HEK293 (cell line): ENCODE data around the gene CISH.

Source experiments
- CTCF ChIA-PET: fragments of 350-600 bp; formaldehyde crosslinking; extraction: SDS; loops from one replicate; lab custom pipeline; 2021; ENCODE audit warnings: antibody characterized with exemption; lab: Yijun Ruan, JAX
- POLR2A ChIA-PET: fragments of 300-600 bp; formaldehyde crosslinking; extraction: SDS; loops from one replicate; lab custom pipeline; 2020; ENCODE audit warnings: antibody characterized with exemption, inconsistent platforms; lab: Yijun Ruan, JAX
- H3K27ac ChIP-seq: fragments of 200-500 bp; sonication (Bioruptor generic); 2 replicates; pipeline ENCODE4 v1.5.1; 2014; ENCODE audit warnings: low read depth, low read length, control low read depth, inconsistent platforms; ENCODE audit errors: extremely low read depth
- H3K36me3 ChIP-seq, 2 experiments: fragments of 200-500 bp in 1 of 2; sonication (Bioruptor generic) in 1 of 2; 1 replicate in 1 of 2; 2 replicates in 1 of 2; pipeline ENCODE4 v1.5.1; 2014 to 2017; ENCODE audit warnings: inconsistent platforms in 2 of 2, low read length in 2 of 2; ENCODE audit not compliant: control insufficient read depth in 2 of 2, insufficient read depth in 1 of 2
- H3K4me1 ChIP-seq: fragments of 200-500 bp; sonication (Bioruptor generic); 2 replicates; pipeline ENCODE4 v1.5.1; 2014; ENCODE audit warnings: mild to moderate bottlenecking, low read length, inconsistent platforms; ENCODE audit not compliant: control insufficient read depth, insufficient read depth
- H3K4me3 ChIP-seq: 2 replicates; pipeline ENCODE4 v1.5.1; 2011; ENCODE audit warnings: low read depth, mild to moderate bottlenecking, control low read depth, low read length, moderate library complexity
- H3K9me3 ChIP-seq: fragments of 200-500 bp; sonication (Bioruptor generic); 2 replicates; pipeline ENCODE4 v1.5.1; 2014; ENCODE audit warnings: low read depth, low read length, inconsistent platforms; ENCODE audit not compliant: control insufficient read depth, insufficient read depth
- GLIS1 ChIP-seq: fragments of 450-650 bp; formaldehyde crosslinking; IDR thresholded peaks from 2 replicates; pipeline ENCODE4 v1.5.1; 2016; ENCODE audit warnings: missing biosample characterization, missing genetic modification characterization
- GLIS2 ChIP-seq: fragments of 450-650 bp; formaldehyde crosslinking; IDR thresholded peaks from 2 replicates; pipeline ENCODE4 v1.5.1; 2016; ENCODE audit warnings: missing biosample characterization, missing genetic modification characterization
- IKZF3 ChIP-seq: fragments of 450-650 bp; IDR thresholded peaks from 2 replicates; pipeline ENCODE4 v1.5.0; 2018; ENCODE audit warnings: missing biosample characterization, mild to moderate bottlenecking, missing genetic modification characterization, moderate library complexity
- KLF8 ChIP-seq: fragments of 450-650 bp; formaldehyde crosslinking; IDR thresholded peaks from 2 replicates; pipeline ENCODE4 v1.5.1; 2016; ENCODE audit warnings: missing biosample characterization, missing genetic modification characterization
- SETDB1 ChIP-seq: IDR thresholded peaks from one replicate; pipeline ENCODE4 v1.6.1; 2017; ENCODE audit warnings: mild to moderate bottlenecking, low read length, moderate library complexity, mixed read lengths; ENCODE audit not compliant: insufficient read length
- YY1 ChIP-seq: fragments of 450-650 bp; formaldehyde crosslinking; IDR thresholded peaks from 2 replicates; pipeline ENCODE4 v1.5.1; 2018; ENCODE audit warnings: missing biosample characterization, missing genetic modification characterization
- ZBTB1 ChIP-seq: fragments of 450-650 bp; formaldehyde crosslinking; IDR thresholded peaks from 2 replicates; pipeline ENCODE4 v1.5.1; 2016; ENCODE audit warnings: missing biosample characterization, missing genetic modification characterization
- ZBTB17 ChIP-seq: fragments of 450-650 bp; formaldehyde crosslinking; IDR thresholded peaks from 2 replicates; pipeline ENCODE4 v1.5.1; 2016; ENCODE audit warnings: missing biosample characterization, missing genetic modification characterization
- ZBTB49 ChIP-seq: fragments of 450-650 bp; formaldehyde crosslinking; IDR thresholded peaks from 2 replicates; pipeline ENCODE4 v1.5.1; 2016; ENCODE audit warnings: missing biosample characterization, missing genetic modification characterization, low read depth
- ZFP41 ChIP-seq: fragments of 450-650 bp; formaldehyde crosslinking; IDR thresholded peaks from 2 replicates; pipeline ENCODE4 v1.5.1; 2016; ENCODE audit warnings: missing biosample characterization, missing genetic modification characterization, borderline replicate concordance
- ZNF132 ChIP-seq: fragments of 450-650 bp; formaldehyde crosslinking; IDR thresholded peaks from 2 replicates; pipeline ENCODE4 v1.5.1; 2017; ENCODE audit warnings: missing biosample characterization, missing genetic modification characterization, borderline replicate concordance
- ZNF146 ChIP-seq: fragments of 450-650 bp; formaldehyde crosslinking; IDR thresholded peaks from 2 replicates; pipeline ENCODE4 v1.5.1; 2016; ENCODE audit warnings: missing biosample characterization, missing genetic modification characterization
- ZNF174 ChIP-seq: fragments of 450-650 bp; formaldehyde crosslinking; IDR thresholded peaks from 2 replicates; pipeline ENCODE4 v1.5.0; 2017; ENCODE audit warnings: missing biosample characterization, mild to moderate bottlenecking, missing genetic modification characterization
- ZNF23 ChIP-seq: fragments of 450-650 bp; formaldehyde crosslinking; IDR thresholded peaks from 2 replicates; pipeline ENCODE4 v1.5.1; 2016; ENCODE audit warnings: missing biosample characterization, missing genetic modification characterization, borderline replicate concordance
- ZNF404 ChIP-seq: fragments of 450-650 bp; formaldehyde crosslinking; IDR thresholded peaks from 2 replicates; pipeline ENCODE4 v1.5.1; 2017; ENCODE audit warnings: missing biosample characterization, missing genetic modification characterization
- ZNF555 ChIP-seq: fragments of 450-650 bp; formaldehyde crosslinking; conservative IDR thresholded peaks from 2 replicates; pipeline ENCODE4 v1.5.1; 2017; ENCODE audit warnings: missing biosample characterization, mild to moderate bottlenecking, missing genetic modification characterization, inconsistent platforms
- ZNF658 ChIP-seq: fragments of 450-650 bp; formaldehyde crosslinking; IDR thresholded peaks from 2 replicates; pipeline ENCODE4; 2016; ENCODE audit warnings: missing biosample characterization, missing genetic modification characterization
- ZNF664 ChIP-seq: fragments of 450-650 bp; formaldehyde crosslinking; IDR thresholded peaks from 2 replicates; pipeline ENCODE4 v1.5.1; 2016; ENCODE audit warnings: missing biosample characterization, missing genetic modification characterization
- ZNF76 ChIP-seq: fragments of 450-650 bp; formaldehyde crosslinking; IDR thresholded peaks from 2 replicates; pipeline ENCODE4; 2016; ENCODE audit warnings: low read depth, missing biosample characterization, missing genetic modification characterization, borderline replicate concordance
- ZNF792 ChIP-seq: fragments of 450-650 bp; formaldehyde crosslinking; IDR thresholded peaks from 2 replicates; pipeline ENCODE4 v1.5.1; 2016; ENCODE audit warnings: missing biosample characterization, missing genetic modification characterization
- TF ChIP-seq, protein P1 (sequence below): fragments of 450-650 bp; formaldehyde crosslinking; IDR thresholded peaks from 2 replicates; pipeline ENCODE4 v1.5.0; 2017; ENCODE audit warnings: missing biosample characterization, missing genetic modification characterization, borderline replicate concordance
- TF ChIP-seq, protein P2 (sequence below): fragments of 450-650 bp; formaldehyde crosslinking; IDR thresholded peaks from 2 replicates; pipeline ENCODE4 v1.5.1; 2017; ENCODE audit warnings: missing biosample characterization, missing genetic modification characterization
- TF ChIP-seq, protein P3 (sequence below): fragments of 450-650 bp; formaldehyde crosslinking; IDR thresholded peaks from 2 replicates; pipeline ENCODE4 v1.5.1; 2016; ENCODE audit warnings: missing biosample characterization, missing genetic modification characterization

The CISH gene

DNA sequence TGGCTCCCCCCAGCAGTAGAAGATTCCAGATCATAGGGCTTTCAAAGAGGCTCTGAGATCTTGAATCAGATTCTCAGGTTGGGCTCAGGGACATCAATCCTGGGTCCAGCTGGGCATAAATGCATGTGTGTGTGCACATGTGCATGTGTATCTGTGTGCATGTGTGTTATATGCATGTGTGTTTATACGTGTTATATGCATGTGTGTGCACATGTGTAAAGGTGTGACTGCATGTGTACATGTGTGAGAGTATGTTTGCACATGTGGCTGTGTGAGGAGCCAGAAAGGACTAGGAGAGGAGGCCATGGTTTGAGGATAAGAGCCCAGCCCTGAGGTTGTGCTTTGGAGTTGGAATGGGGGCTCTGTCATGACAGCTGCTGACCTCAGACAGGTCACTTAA, 3.6 kb upstream of the CISH start (continued):
- TF ChIP-seq, protein P1, sequence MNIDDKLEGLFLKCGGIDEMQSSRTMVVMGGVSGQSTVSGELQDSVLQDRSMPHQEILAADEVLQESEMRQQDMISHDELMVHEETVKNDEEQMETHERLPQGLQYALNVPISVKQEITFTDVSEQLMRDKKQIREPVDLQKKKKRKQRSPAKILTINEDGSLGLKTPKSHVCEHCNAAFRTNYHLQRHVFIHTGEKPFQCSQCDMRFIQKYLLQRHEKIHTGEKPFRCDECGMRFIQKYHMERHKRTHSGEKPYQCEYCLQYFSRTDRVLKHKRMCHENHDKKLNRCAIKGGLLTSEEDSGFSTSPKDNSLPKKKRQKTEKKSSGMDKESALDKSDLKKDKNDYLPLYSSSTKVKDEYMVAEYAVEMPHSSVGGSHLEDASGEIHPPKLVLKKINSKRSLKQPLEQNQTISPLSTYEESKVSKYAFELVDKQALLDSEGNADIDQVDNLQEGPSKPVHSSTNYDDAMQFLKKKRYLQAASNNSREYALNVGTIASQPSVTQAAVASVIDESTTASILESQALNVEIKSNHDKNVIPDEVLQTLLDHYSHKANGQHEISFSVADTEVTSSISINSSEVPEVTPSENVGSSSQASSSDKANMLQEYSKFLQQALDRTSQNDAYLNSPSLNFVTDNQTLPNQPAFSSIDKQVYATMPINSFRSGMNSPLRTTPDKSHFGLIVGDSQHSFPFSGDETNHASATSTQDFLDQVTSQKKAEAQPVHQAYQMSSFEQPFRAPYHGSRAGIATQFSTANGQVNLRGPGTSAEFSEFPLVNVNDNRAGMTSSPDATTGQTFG (tag by site-specific recombination): no peak
- TF ChIP-seq ZNF658 (tag by site-specific recombination) (no peak), KLF8 (tag by site-specific recombination) (no peak), SETDB1 (no peak), ZNF664 (tag by site-specific recombination) (no peak)
- TF ChIP-seq, all 188 proteins: peak for 0

DNA sequence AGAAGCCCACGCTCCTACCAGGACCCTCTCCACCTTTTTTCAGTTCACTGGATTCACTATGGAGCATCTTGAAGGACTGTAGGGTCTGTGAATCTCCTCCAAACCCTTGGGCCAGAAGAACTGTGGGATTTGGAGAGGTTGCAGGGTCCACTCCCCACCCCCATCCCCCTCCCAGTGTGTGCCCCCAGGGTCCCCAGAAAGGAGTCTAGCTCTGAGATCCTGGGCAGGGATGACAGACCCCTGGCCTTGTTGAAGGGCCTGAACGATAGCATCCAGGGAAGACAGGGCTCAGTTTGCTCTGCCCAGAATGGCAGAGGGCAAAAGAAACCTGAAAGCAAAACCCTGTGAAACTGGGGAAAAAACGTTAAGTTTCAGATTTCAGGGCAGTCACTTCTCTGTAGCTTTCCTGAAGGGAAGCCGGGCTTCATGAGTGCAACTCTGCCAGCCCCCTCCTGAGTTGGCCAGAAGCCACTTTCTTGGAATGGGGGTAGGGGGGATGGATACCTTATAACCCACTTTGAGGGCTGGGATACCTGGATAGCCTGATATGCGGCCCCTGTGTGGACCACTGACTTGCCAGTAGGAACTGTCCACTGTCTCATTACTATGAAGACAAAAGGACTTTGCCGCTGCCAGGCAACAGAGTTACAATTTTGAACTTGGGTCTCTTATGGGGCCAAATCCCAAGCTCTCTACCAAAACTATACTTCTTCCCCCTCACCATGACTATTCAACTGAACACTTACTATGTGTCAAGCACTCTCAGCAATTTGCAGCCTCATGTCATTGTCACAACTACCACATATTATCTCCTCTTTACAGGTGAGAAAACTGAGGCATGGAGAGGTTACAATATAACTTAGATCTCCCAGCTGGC, 1.6 kb upstream of the CISH start:
- H3K4me3 ChIP-seq: no peak overlapping the region
- POLR2A ChIA-PET: interaction anchor here (1.7 kb wide), 1 partner anchor 44 kb away, joined by 25 read pairs; the partner anchor contains the start of gene HEMK1
- 0 out of 2 replicates have a peak, but pooled peaks cover 5% of the 10 kb centered on the region for H3K4me1 ChIP-seq
- no peak overlapping the region for H3K27ac ChIP-seq
- H3K36me3 ChIP-seq: no peaks in the 10 kb centered on the region
- CTCF ChIA-PET: interaction anchor here (0.7 to 6.2 kb wide), 21 partner anchors 11 to 886 kb away, joined by 3 to 139 read pairs (median 4); partner anchors contain the start of genes DCAF1 and HEMK1
- no peaks in the 10 kb centered on the region for H3K9me3 ChIP-seq
- TF ChIP-seq ZNF76: no peak
- TF ChIP-seq ZBTB49 (tag by site-specific recombination): no peak
- TF ChIP-seq ZNF792 (tag by site-specific recombination): no peak
- no peak for TF ChIP-seq ZBTB1 (tag by site-specific recombination)
- TF ChIP-seq ZNF23 (tag by site-specific recombination): no peak
- TF ChIP-seq IKZF3 (tag by site-specific recombination): no peak
- no peak for TF ChIP-seq ZNF146 (tag by site-specific recombination)
- no peak for TF ChIP-seq ZBTB17 (tag by site-specific recombination)
- TF ChIP-seq, all 188 proteins: peak for 0

DNA sequence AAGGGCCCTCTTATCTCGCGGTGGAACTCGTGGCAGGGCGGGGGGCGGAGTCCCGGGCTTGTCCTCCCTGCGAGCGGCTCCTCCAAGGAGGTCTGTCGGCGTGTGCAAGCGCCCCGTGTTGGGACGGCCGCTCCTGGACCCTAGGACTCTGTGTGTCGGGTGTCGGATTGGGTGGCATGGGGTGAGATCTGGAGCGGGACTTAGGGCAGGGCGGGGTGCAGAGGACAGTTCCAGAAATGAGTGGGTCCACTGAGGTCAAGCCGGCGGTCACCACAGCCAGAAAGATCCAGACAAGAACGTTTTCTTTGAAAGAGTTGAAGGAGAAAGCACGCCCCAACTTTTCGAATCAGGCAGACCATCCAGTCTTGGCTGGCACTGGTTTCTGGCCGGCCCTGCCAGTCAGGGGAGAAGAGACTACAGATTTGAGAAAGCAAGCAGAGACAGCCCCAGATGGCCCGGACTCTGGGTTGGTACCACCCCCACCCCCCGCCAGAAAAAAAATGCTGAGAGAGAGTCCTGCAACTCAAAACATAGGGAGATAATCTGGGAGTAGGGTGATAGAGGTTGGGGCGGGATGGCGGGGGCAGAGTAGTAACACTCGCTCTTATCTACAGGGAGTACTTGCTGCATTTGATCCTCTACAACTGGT, 784 bp upstream of the CISH start:
- ChIA-PET POLR2A (interaction anchor here (0.5 to 1.7 kb wide), 8 partner anchors 11 to 926 kb away, joined by 3 to 25 read pairs (median 4); partner anchors contain the start of genes HEMK1 and RAD54L2), CTCF (interaction anchor here (0.6 to 6.2 kb wide), 15 partner anchors 10 to 887 kb away, joined by 3 to 139 read pairs (median 4); partner anchors contain the start of genes DCAF1 and HEMK1)
- Histone ChIP-seq H3K27ac (no peak overlapping the region; the same call in 1 of the 2 replicates), H3K4me3 (peak overlapping the region; percentile 46), H3K36me3 (no peaks in the 10 kb centered on the region), H3K4me1 (0 out of 2 replicates have a peak, but pooled peaks cover 2% of the 10 kb centered on the region), H3K9me3 (no peaks in the 10 kb centered on the region)
- no peak for TF ChIP-seq ZNF555
- TF ChIP-seq, protein P2, sequence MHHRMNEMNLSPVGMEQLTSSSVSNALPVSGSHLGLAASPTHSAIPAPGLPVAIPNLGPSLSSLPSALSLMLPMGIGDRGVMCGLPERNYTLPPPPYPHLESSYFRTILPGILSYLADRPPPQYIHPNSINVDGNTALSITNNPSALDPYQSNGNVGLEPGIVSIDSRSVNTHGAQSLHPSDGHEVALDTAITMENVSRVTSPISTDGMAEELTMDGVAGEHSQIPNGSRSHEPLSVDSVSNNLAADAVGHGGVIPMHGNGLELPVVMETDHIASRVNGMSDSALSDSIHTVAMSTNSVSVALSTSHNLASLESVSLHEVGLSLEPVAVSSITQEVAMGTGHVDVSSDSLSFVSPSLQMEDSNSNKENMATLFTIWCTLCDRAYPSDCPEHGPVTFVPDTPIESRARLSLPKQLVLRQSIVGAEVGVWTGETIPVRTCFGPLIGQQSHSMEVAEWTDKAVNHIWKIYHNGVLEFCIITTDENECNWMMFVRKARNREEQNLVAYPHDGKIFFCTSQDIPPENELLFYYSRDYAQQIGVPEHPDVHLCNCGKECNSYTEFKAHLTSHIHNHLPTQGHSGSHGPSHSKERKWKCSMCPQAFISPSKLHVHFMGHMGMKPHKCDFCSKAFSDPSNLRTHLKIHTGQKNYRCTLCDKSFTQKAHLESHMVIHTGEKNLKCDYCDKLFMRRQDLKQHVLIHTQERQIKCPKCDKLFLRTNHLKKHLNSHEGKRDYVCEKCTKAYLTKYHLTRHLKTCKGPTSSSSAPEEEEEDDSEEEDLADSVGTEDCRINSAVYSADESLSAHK (tag by site-specific recombination): no peak
- peak; percentile 77 for TF ChIP-seq GLIS1 (tag by site-specific recombination)
- no peak for TF ChIP-seq ZNF132 (tag by site-specific recombination)
- 0 out of 2 replicates have a peak, but pooled peaks have one; percentile 33 for TF ChIP-seq GLIS2 (tag by site-specific recombination)
- TF ChIP-seq ZNF404 (tag by site-specific recombination): no peak
- no peak for TF ChIP-seq YY1 (tag by site-specific recombination)
- TF ChIP-seq ZNF174 (tag by site-specific recombination): no peak
- TF ChIP-seq, protein P3, sequence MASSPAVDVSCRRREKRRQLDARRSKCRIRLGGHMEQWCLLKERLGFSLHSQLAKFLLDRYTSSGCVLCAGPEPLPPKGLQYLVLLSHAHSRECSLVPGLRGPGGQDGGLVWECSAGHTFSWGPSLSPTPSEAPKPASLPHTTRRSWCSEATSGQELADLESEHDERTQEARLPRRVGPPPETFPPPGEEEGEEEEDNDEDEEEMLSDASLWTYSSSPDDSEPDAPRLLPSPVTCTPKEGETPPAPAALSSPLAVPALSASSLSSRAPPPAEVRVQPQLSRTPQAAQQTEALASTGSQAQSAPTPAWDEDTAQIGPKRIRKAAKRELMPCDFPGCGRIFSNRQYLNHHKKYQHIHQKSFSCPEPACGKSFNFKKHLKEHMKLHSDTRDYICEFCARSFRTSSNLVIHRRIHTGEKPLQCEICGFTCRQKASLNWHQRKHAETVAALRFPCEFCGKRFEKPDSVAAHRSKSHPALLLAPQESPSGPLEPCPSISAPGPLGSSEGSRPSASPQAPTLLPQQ (tag by site-specific recombination): no peak
- no peak for TF ChIP-seq ZFP41 (tag by site-specific recombination)
